ENCODE results near the gene CCSER1. TPM values are rescaled to one million over a fixed set of nuclear protein-coding genes. Genes with fewer than 3 reads are reported as not detected.

The CCSER1 gene
- polyA plus RNA-seq, 1 experiment: not detected

DNA sequence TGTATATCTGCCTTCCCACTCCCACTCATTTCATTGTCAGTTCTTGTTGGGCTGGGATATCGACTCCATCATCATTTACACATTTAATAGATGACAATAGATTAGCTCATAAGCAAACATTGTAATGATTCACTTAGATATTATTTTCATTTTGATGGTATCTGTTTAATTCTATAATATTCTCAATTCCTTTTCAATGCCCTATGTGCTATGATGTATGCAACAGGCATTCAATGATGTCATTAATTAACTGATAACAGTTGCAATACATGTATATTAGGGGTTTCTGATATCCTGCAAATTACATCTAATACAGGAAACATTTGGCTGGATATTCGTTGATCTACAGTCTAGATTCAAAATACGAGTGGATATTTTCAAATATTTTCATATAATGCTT lies 850.5 kb downstream of the CCSER1 start:
- TF ChIP-seq, protein P1, sequence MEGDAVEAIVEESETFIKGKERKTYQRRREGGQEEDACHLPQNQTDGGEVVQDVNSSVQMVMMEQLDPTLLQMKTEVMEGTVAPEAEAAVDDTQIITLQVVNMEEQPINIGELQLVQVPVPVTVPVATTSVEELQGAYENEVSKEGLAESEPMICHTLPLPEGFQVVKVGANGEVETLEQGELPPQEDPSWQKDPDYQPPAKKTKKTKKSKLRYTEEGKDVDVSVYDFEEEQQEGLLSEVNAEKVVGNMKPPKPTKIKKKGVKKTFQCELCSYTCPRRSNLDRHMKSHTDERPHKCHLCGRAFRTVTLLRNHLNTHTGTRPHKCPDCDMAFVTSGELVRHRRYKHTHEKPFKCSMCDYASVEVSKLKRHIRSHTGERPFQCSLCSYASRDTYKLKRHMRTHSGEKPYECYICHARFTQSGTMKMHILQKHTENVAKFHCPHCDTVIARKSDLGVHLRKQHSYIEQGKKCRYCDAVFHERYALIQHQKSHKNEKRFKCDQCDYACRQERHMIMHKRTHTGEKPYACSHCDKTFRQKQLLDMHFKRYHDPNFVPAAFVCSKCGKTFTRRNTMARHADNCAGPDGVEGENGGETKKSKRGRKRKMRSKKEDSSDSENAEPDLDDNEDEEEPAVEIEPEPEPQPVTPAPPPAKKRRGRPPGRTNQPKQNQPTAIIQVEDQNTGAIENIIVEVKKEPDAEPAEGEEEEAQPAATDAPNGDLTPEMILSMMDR (IDR thresholded peaks at IDR 0.05; ENCODE audit: insufficient read depth, low read depth, low read length): no peak
- no peaks in the 10 kb centered on the region for H3K27me3 ChIP-seq (ENCODE audit: control insufficient read depth, insufficient read depth, low read length)
- H3K36me3 ChIP-seq (ENCODE audit: control insufficient read depth, insufficient read depth, low read length): no peaks in the 10 kb centered on the region
- no peak overlapping the region for H3K4me3 ChIP-seq (ENCODE audit: low read depth, low read length)
- CTCF ChIA-PET: no interaction called here
- no peak for DNase-seq (ENCODE audit: low read depth)
- POLR2A ChIA-PET: no interaction called here

DNA sequence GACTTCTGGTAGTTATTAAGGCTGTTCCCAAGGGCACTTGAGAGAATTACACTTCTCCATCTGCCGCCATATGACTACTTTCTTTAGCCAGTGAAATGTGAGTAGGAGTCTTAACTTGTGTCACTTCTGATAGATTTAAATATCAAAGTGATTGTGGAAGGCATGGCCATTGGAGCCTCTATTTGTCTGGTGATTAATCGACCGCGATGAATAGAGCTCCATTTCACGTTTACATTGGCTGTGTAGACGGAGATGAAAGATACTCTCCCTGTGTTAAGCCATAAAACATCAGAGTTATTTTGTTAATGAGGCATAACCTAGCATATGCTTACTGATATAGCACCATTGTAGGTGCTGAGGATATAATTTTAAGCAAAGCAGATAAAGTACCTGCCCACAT lies 852.4 kb downstream of the CCSER1 start:
- TF ChIP-seq, protein P1 (IDR thresholded peaks at IDR 0.05; ENCODE audit: insufficient read depth, low read depth, low read length): no peak
- ChIA-PET CTCF (no interaction called here), POLR2A (no interaction called here)

DNA sequence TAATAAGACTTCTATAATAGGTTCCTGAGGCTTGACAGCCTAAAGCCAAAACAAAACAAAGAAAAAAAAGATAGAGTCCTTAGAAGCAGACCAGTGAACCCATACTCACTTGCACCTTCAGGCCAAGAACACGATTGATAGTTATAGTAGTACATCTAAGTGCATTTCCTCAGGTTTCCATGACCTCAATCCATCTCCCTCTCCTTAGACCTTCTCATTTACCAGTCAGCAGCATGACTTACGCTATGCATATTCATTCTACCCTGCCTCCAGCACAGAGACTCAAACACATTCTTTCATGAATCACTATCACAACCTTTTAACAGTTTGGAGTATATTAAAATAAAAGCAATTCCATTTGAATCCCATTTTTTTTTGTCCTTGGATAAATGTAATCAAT lies 855.6 kb downstream of the CCSER1 start:
- no peaks in the 10 kb centered on the region for H3K36me3 ChIP-seq (ENCODE audit: control insufficient read depth, insufficient read depth, low read length)
- TF ChIP-seq, protein P1 (IDR thresholded peaks at IDR 0.05; ENCODE audit: insufficient read depth, low read depth, low read length): no peak
- H3K4me3 ChIP-seq (ENCODE audit: low read depth, low read length): no peak overlapping the region
- H3K27me3 ChIP-seq (ENCODE audit: control insufficient read depth, insufficient read depth, low read length): no peaks in the 10 kb centered on the region
- no peak for DNase-seq (ENCODE audit: low read depth)
- POLR2A ChIA-PET: no interaction called here
- CTCF ChIA-PET: no interaction called here

More for the DNA sequence above, 852.4 kb downstream of the CCSER1 start:
- no peak overlapping the region for H3K4me3 ChIP-seq (ENCODE audit: low read depth, low read length)
- no peaks in the 10 kb centered on the region for H3K27me3 ChIP-seq (ENCODE audit: control insufficient read depth, insufficient read depth, low read length)
- H3K36me3 ChIP-seq (ENCODE audit: control insufficient read depth, insufficient read depth, low read length): no peaks in the 10 kb centered on the region
- DNase-seq (ENCODE audit: low read depth): no peak

DNA sequence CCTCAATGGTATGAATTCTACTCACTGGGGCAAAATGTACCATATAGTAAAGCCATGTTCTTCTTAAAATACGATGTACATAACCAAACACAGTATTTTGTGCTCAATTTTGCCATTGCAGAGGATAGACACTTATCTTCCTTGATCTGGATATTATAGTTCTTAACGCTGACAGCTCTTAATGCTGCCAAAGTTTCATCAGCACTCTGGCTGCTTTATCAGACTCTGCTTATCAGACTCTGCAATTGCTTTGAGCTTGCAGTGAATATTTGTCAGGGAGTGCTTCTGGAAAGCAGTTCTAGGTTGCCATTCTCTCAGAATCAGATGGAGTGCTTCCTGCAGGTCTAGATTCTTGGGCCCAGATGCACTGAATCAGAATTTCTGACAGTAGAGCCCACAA lies 863.1 kb downstream of the CCSER1 start:
- POLR2A ChIA-PET: no interaction called here
- H3K4me3 ChIP-seq (ENCODE audit: low read depth, low read length): no peak overlapping the region
- DNase-seq (ENCODE audit: low read depth): no peak
- CTCF ChIA-PET: no interaction called here
- no peaks in the 10 kb centered on the region for H3K27me3 ChIP-seq (ENCODE audit: control insufficient read depth, insufficient read depth, low read length)
- H3K36me3 ChIP-seq (ENCODE audit: control insufficient read depth, insufficient read depth, low read length): no peaks in the 10 kb centered on the region
- TF ChIP-seq, protein P1 (IDR thresholded peaks at IDR 0.05; ENCODE audit: insufficient read depth, low read depth, low read length): no peak

DNA sequence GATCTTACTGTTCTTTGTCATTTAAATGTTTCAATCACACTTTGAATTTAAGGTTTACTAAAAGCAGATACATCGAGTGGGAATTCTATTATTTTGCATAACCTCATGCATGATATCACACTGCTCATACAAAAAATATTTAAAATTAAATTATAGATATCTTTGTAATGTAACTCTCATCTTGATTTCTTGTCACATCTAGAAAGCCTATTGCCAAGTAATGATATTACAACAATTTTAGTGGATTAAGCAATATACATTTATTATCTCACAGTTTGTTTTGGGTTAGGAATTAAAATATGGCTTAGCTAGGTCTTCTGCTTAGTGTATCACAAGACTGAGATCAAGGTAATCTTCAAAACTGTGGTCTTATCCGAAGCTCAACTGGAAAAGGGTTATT lies 865.0 kb downstream of the CCSER1 start:
- ChIA-PET POLR2A (no interaction called here), CTCF (no interaction called here)
- no peaks in the 10 kb centered on the region for H3K36me3 ChIP-seq (ENCODE audit: control insufficient read depth, insufficient read depth, low read length)
- H3K4me3 ChIP-seq (ENCODE audit: low read depth, low read length): no peak overlapping the region
- no peak for DNase-seq (ENCODE audit: low read depth)
- TF ChIP-seq, protein P1 (IDR thresholded peaks at IDR 0.05; ENCODE audit: insufficient read depth, low read depth, low read length): no peak
- no peaks in the 10 kb centered on the region for H3K27me3 ChIP-seq (ENCODE audit: control insufficient read depth, insufficient read depth, low read length)

All from BJ (cell line).